HG02642 (cell line): ENCODE data around the gene APOC4.
"Not testable (repeated sequence)": the region's sequence is repeated elsewhere in the genome, so short reads cannot be mapped to it uniquely, and the experiment has no call there.

ENCODE experiments used
- ATAC-seq: cut with Tn5 transposase; IDR thresholded peaks from one replicate; pipeline ENCODE4 v1.9.1; 2021; ENCODE audit warnings: mild to moderate bottlenecking; ENCODE audit not compliant: unreplicated experiment, poor library complexity

The APOC4 gene

GRCh38 chr19:44955505-44956439 lies 13.7 kb downstream of the APOC4 start:
- ATAC-seq: peak; percentile 22

DNA sequence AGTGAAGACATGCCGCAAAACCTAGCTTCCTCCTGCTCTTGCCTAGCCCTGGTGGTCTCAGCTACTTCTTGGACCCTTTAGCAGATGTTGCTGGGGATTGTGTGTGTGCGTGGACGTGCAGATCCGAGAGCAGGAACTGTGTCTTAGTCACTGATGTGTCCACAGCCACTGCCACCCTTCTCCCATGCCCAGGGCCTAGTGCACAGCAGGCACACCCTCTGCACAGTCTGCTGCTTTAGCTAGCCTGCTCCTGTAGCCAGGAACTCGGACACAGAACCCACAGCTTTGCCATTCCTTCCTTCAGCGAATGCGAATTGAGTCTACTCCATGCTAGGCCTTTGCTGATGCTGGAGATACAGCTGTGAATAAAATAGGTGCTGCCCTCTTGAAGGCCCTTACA lies 15.5 kb downstream of the APOC4 start:
- no peak for ATAC-seq

- no peak for ATAC-seq
Measured at GRCh38 chr19:44958090-44958489, 16.1 kb downstream of the APOC4 start.

GRCh38 chr19:44959691-44960090 lies 17.7 kb downstream of the APOC4 start:
- no peak for ATAC-seq

DNA sequence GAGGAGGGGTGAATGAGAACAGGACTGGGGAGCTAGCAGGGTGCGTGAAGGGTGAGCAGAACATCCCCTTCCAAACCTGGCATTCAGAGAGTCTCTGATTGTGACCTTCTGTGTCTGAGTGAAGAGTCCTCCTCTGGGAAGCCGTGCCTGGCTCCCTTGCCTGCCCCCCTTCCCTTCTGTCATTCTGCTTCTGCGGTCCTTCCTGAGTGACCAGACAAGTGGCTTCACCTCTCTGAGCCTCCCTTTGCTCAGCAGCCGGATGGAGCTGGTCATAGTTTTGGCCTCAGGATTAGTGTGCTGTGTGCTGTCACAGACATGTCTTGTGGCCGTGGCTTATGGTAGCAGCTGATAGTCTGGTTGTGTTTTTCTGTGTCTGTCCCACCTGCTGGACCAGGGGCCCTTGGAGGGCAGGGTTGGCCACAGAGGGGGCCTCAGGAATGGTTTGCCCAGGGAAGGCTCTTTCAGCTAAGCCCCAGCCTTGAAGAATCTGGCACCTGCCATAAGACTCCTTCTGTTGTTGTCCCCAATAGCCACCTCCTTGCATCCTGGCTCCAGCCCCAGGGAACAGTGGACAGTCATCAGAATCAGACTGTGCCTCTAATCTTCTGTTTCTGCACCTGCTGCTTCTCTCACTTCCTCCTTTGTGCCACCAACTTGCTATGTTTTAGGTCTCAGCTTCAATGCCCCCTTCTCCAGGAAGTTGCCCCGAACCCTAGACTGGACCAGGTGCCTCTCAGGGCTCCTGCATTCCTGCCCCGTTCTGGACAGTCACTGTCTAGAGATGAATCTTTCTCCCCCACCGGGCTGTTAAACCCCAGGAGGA lies 19.1 kb downstream of the APOC4 start:
- no peak for ATAC-seq

DNA sequence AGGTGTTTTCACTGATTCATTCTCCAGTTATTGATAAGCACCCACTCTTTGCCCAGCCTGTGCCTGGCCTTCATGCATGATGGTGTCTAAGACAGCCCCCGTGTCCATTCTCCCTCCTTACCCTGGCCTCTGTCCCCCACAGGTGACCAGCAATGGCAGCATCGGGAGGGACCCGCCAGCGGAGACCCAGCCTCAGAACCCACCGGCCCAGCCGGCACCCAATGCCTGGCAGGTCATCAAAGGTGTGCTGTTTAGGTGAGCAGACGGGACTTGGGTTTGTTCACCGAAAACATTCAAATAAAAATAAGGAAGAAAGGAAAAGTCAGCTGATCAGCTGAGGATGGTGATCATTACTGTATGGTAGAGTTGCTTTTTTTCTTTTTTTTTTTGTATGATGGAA lies 19.8 kb downstream of the APOC4 start:
- ATAC-seq: no peak

- no peak for ATAC-seq
Measured at GRCh38 chr19:44968118-44968517, 26.1 kb downstream of the APOC4 start.

DNA sequence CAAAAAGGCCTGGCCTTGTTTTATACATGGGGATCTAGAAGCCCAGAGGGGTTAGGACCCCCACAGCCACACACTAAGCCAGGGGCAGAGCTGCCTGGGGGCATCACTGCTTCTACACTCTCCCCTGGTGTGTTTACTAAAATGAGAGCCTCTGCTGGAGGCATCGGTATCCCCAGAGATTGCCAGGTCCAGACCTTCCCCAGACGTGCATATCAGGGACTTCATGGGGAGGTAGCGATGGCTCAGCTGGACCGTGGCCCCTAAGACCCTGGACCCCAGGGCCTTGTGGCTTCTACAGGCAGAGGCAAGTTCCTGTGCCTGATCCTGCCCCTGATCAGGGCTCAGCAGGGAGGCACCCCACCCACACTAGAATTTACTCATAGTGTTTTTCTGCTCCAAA lies 26.6 kb downstream of the APOC4 start:
- no peak for ATAC-seq

GRCh38 chr19:44969437-44969836 lies 27.4 kb downstream of the APOC4 start:
- no peak for ATAC-seq

DNA sequence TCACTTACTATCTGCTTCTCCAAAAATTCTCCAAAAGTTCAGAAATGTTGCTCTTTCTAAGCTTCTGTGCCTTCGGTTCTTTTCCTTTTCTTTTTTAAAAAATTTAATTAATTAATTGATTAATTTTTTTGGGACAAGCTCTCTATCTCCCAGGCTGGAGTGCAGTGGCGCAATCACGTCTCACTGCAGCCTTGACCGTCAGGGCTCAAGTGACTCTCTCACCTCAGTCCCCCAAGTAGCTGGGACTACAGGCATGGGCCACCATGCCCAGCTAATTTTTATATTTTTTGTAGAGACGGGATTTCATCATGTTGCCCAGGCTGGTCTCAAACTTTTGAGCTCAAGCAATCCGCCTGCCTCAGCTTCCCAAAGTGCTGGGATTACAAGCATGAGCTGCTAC lies 29.4 kb downstream of the APOC4 start:
- not testable (repeated sequence) for ATAC-seq

- ATAC-seq: no peak
Measured at GRCh38 chr19:44972802-44973201, 30.8 kb downstream of the APOC4 start.

GRCh38 chr19:44973982-44974735 lies 32.1 kb downstream of the APOC4 start:
- no peak for ATAC-seq

DNA sequence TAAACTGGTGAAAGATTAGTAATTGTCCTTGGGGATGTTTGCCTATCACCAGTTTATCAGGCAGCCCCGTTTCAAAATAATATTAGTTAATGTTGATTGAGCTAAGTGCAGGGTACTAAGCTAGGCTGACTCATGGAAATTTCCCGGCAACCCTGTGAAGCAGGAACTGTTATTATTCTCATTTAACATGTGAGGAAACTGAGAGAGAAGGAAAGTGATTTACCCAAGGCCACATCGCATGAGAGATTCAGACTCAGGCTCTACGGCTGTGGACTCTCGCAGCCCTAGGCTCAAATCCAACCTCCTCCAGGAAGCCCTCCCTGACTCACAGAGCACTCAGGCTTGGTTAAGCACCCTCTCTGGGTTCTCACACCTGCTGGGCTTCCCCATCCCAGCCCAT lies 32.8 kb downstream of the APOC4 start:
- no peak for ATAC-seq

- ATAC-seq: no peak
Measured at GRCh38 chr19:44975444-44975843, 33.4 kb downstream of the APOC4 start.

DNA sequence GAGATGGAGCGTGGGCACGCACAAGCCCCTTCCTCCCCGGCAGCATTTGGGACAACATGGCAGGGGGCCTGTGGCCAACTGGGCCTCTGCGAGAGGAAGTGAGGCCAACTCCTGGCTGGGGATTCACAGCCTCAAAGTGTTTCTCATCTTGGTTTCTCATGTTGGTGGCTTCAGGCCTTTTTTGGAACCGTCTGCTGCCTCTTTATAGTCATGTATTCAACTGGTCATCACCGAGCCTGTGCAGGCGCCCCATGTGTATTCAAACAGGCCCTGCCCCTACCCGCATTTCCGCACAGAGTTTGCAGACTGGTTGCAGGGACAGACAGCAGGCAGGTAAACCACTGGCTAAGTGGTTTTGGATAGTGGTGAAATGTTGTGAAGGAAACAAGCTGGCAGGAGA lies 42.0 kb downstream of the APOC4 start:
- no peak for ATAC-seq

- no peak for ATAC-seq
Measured at GRCh38 chr19:44985445-44985844, 43.4 kb downstream of the APOC4 start.

- no peak for ATAC-seq
Measured at GRCh38 chr19:44986389-44986788, 44.4 kb downstream of the APOC4 start.

DNA sequence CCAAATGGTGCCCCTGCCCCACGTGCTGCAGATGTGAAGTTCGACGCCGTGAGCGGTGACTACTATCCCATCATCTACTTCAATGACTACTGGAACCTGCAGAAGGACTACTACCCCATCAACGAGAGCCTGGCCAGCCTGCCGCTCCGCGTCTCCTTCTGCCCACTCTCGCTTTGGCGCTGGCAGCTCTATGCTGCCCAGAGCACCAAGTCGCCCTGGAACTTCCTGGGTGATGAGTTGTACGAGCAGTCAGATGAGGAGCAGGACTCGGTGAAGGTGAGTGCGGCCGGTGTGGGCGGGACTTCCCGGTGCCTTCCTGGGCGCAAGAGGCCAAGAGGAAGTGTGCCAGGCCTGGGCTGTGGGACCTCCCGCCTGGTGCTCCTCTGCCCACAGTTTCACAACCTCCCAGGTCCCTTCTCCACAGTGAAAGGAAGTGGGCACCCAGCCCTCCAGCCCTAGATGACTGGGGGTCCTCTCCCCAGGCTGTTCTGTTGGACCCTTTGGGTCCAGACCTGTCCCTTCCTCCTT lies 45.2 kb downstream of the APOC4 start:
- no peak for ATAC-seq

DNA sequence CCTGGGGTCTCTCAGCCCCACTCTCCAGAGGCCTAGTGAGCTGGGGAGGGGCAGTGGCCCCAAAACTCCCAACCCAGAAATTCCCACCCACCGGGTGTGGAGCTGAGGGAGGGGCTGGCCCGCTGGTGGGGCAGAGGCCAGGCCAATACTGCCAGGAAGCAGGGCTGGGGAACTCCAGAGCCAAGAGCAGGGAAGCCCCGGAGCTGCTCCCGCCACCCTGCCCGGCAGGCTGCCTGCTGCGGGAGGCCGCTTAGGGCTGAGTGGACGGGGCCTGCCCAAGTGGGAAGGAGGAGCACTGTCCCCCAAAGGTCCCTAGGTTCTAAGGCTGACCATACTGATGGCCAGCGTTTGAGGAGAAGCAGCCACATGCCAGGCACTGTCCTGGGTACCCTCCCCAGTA lies 46.2 kb downstream of the APOC4 start:
- ATAC-seq: no peak

GRCh38 chr19:44988896-44989556 lies 47.0 kb downstream of the APOC4 start:
- no peak for ATAC-seq
